NCI-H510A treated with DMSO at 0.1 percent for 48 hours (cell line): Measurements from ENCODE around the gene UMAD1.

Experiments
- DNase-seq: peaks from one replicate; lab custom pipeline; 2025; lab: John Stamatoyannopoulos, UW

UMAD1 gene

GRCh38 chr7:7922684-7923385 lies 282.3 kb downstream of the UMAD1 start:
- peak; percentile 53 for DNase-seq

DNA sequence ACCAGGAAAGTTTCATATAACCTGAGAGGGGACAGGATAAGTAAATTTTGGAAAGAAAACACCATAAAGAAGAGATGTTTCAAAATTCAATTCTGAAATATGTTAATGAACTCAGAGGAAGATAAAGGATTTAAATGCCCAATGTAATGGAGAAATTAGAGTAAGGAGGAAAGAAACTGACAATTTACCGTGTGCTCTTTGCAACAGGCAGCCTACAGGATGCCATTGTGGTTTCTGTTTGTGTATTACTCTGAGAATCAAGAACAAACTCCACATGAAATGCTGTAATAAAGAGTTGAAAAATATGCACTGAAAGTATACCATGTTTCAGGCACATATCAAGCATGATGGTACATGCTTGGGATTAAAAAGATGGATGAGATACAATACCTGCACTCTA lies 283.3 kb downstream of the UMAD1 start:
- no peak for DNase-seq

DNA sequence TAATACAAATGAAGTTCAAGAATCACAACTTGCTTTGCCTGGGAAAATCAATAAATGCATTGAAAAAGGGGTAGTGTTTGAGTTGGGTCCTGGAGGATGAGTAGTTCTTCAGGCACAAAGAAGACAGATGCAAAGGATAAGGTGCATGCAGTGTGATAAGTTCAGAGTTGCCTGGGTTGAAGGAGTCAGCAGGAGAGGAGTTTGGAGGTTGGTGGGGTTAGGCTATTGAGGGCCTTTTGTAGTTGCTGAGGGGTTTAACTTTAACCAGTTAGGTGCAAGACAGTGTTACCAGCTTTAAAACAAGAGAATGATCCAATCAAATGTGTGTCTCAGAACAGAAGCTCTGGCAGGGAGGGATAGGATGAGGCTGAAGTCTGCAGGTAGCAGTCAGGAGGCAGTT lies 283.8 kb downstream of the UMAD1 start:
- DNase-seq = no peak
